Thyroid gland (tissue), 4 donors: ENCODE data around the gene PRPH. TPM values are rescaled to one million over a fixed set of nuclear protein-coding genes. Genes with fewer than 3 reads are reported as not detected.
A peak's percentile ranks its signal among the peaks of the same experiment; 100 is the strongest.

Experiments
- DNase-seq, 2 donors: peaks; one replicate each; pipeline ENCODE4 v3.0.0-alpha.2; 2019
- H3K27ac ChIP-seq, 3 donors: fragments of 200-600 bp; sonication (generic); 1 replicate in 2 of 3; 2 replicates in 1 of 3; pipeline ENCODE4 v1.5.1; 2016 to 2019; ENCODE audit warnings: mild to moderate bottlenecking in 1 of 3, moderate library complexity in 1 of 3
- H3K27me3 ChIP-seq: fragments of 200-600 bp; sonication (generic); one replicate; pipeline ENCODE4 v1.5.1; 2019
- H3K36me3 ChIP-seq, 2 donors: fragments of 200-600 bp; sonication (generic); one replicate each; pipeline ENCODE4 v1.5.1; 2016 to 2019
- H3K4me1 ChIP-seq, 2 donors: fragments of 200-600 bp; sonication (generic); one replicate each; pipeline ENCODE4 v1.5.1; 2017 to 2019
- H3K4me3 ChIP-seq, 3 donors: fragments of 200-600 bp; sonication (generic); replicated peaks in 1 of 3; 1 replicate in 2 of 3; 2 replicates in 1 of 3; pipeline ENCODE4 v1.5.1; 2016; ENCODE audit warnings: mild to moderate bottlenecking in 1 of 3
- H3K9me3 ChIP-seq: fragments of 200-600 bp; sonication (generic); one replicate; pipeline ENCODE4 v1.5.1; 2017
- CTCF ChIP-seq, 6 experiments: fragments of 200-600 bp in 3 of 6; fragments of 450-650 bp in 3 of 6; sonication (generic) in 3 of 6; IDR thresholded peaks; one replicate each; pipeline ENCODE4 v1.5.1; 2016 to 2019; ENCODE audit warnings: antibody characterized with exemption in 6 of 6, mild to moderate bottlenecking in 2 of 6, inconsistent platforms in 1 of 6, moderate library complexity in 1 of 6
- POLR2A ChIP-seq, 2 donors: fragments of 450-650 bp; IDR thresholded peaks; one replicate each; pipeline ENCODE4 v1.6.1; 2017; ENCODE audit warnings: antibody characterized with exemption in 2 of 2, mild to moderate bottlenecking in 2 of 2, moderate library complexity in 1 of 2
- WGBS, 2 donors: methylation state at CpG; one replicate each; pipeline ENCODE4 v1.1.5; 2017; 5-methylcytosine and 5-hydroxymethylcytosine counted together
- intact Hi-C: fragments of 100-400 bp; cut with DNase I; formaldehyde crosslinking; loops from one replicate; pipeline ENCODE4 v1.15.1; 2023
- total RNA-seq, 4 donors: library from RNA; depleted of rRNA; stranded (reverse); fragments of >200 nt; gene quantifications; one replicate each; pipeline ENCODE4 v1.2.3, GENCODE V29; 2016

The PRPH gene
- total RNA-seq, 4 donors from 2014 or later: 0.67 TPM; not detected in 3

GRCh38 chr12:49323524-49324097, 28.7 kb downstream of the PRPH start:
- no peak overlapping the region for H3K27ac ChIP-seq
- TF ChIP-seq POLR2A (IDR thresholded peaks at IDR 0.05) (no peak), CTCF (IDR thresholded peaks at IDR 0.05) (no peak)
- no peaks in the 10 kb centered on the region for H3K9me3 ChIP-seq
- intact Hi-C loops: no loop called here
- no peak for DNase-seq
- H3K4me3 ChIP-seq: peak overlapping the region in 1 of 3 donors; percentile 24
- no peaks in the 10 kb centered on the region for H3K36me3 ChIP-seq
- WGBS, 2 donors: 9 to 15% methylated on average over 19 of the region's 19 CpGs
- no peaks in the 10 kb centered on the region for H3K27me3 ChIP-seq
- peaks cover 0 to 10% of the 10 kb centered on the region in 2 donors for H3K4me1 ChIP-seq

- no peak overlapping the region for H3K27ac ChIP-seq
- DNase-seq: no peak
- H3K4me3 ChIP-seq: no peak overlapping the region
- TF ChIP-seq POLR2A (IDR thresholded peaks at IDR 0.05) (no peak), CTCF (IDR thresholded peaks at IDR 0.05) (no peak)
- no peaks in the 10 kb centered on the region for H3K27me3 ChIP-seq
- no peaks in the 10 kb centered on the region for H3K9me3 ChIP-seq
- H3K4me1 ChIP-seq: peaks cover 0 to 10% of the 10 kb centered on the region in 2 donors
- intact Hi-C loops: no loop called here
- 81 to 92% methylated on average over 6 of the region's 6 CpGs for WGBS, 2 donors
- no peaks in the 10 kb centered on the region for H3K36me3 ChIP-seq
These were observed 30.7 kb downstream of the PRPH start for GRCh38 chr12:49325606-49326005.

GRCh38 chr12:49327368-49327767, 32.4 kb downstream of the PRPH start:
- H3K27me3 ChIP-seq: no peaks in the 10 kb centered on the region
- no peak for DNase-seq
- no peak overlapping the region for H3K4me3 ChIP-seq
- H3K9me3 ChIP-seq: no peaks in the 10 kb centered on the region
- H3K4me1 ChIP-seq: peaks cover 0 to 10% of the 10 kb centered on the region in 2 donors
- no peaks in the 10 kb centered on the region for H3K36me3 ChIP-seq
- intact Hi-C loops: no loop called here
- no peak overlapping the region for H3K27ac ChIP-seq
- no peak for TF ChIP-seq POLR2A (IDR thresholded peaks at IDR 0.05)
- no peak for TF ChIP-seq CTCF (IDR thresholded peaks at IDR 0.05)

GRCh38 chr12:49327887-49328286, 32.9 kb downstream of the PRPH start:
- intact Hi-C loops: no loop called here
- TF ChIP-seq CTCF (IDR thresholded peaks at IDR 0.05) (no peak), POLR2A (IDR thresholded peaks at IDR 0.05) (no peak)
- WGBS, 2 donors: 95 to 97% methylated on average over 2 of the region's 2 CpGs
- Histone ChIP-seq H3K36me3 (no peaks in the 10 kb centered on the region), H3K4me3 (no peak overlapping the region), H3K27ac (no peak overlapping the region), H3K27me3 (no peaks in the 10 kb centered on the region), H3K4me1 (peaks cover 0 to 12% of the 10 kb centered on the region in 2 donors), H3K9me3 (no peaks in the 10 kb centered on the region)
- DNase-seq: no peak

- WGBS, 2 donors: 92 to 94% methylated on average over 12 of the region's 12 CpGs
- DNase-seq: no peak
- Histone ChIP-seq H3K27ac (no peak overlapping the region), H3K4me1 (peaks cover 3 to 12% of the 10 kb centered on the region in 2 donors), H3K27me3 (no peaks in the 10 kb centered on the region), H3K9me3 (no peaks in the 10 kb centered on the region), H3K36me3 (no peaks in the 10 kb centered on the region), H3K4me3 (no peak overlapping the region)
- TF ChIP-seq CTCF (IDR thresholded peaks at IDR 0.05): no peak
- no peak for TF ChIP-seq POLR2A (IDR thresholded peaks at IDR 0.05)
- intact Hi-C loops: no loop called here
These were observed 33.9 kb downstream of the PRPH start for GRCh38 chr12:49328816-49329215.
